Vagina (tissue), 2 donors: ENCODE data around the gene GSDME.

Experiments
- CTCF ChIP-seq, 3 experiments: fragments of 450-650 bp in 2 of 3; fragments of 200-600 bp in 1 of 3; sonication (generic) in 1 of 3; IDR thresholded peaks; one replicate each; pipeline ENCODE4 v1.5.1; 2017 to 2019; ENCODE audit warnings: antibody characterized with exemption in 3 of 3, mild to moderate bottlenecking in 2 of 3, moderate library complexity in 2 of 3
- POLR2A ChIP-seq, 2 donors: fragments of 450-650 bp; IDR thresholded peaks; one replicate each; pipeline ENCODE4 v1.6.1; 2017; ENCODE audit warnings: antibody characterized with exemption in 2 of 2, mild to moderate bottlenecking in 2 of 2, moderate library complexity in 2 of 2
- POLR2AphosphoS5 ChIP-seq, 2 donors: sonication (generic); formaldehyde crosslinking; IDR thresholded peaks; one replicate each; pipeline ENCODE4 v1.9.0; 2017; ENCODE audit warnings: antibody characterized with exemption in 2 of 2, mild to moderate bottlenecking in 2 of 2, low read depth in 1 of 2; ENCODE audit not compliant: insufficient read depth in 1 of 2

DNA sequence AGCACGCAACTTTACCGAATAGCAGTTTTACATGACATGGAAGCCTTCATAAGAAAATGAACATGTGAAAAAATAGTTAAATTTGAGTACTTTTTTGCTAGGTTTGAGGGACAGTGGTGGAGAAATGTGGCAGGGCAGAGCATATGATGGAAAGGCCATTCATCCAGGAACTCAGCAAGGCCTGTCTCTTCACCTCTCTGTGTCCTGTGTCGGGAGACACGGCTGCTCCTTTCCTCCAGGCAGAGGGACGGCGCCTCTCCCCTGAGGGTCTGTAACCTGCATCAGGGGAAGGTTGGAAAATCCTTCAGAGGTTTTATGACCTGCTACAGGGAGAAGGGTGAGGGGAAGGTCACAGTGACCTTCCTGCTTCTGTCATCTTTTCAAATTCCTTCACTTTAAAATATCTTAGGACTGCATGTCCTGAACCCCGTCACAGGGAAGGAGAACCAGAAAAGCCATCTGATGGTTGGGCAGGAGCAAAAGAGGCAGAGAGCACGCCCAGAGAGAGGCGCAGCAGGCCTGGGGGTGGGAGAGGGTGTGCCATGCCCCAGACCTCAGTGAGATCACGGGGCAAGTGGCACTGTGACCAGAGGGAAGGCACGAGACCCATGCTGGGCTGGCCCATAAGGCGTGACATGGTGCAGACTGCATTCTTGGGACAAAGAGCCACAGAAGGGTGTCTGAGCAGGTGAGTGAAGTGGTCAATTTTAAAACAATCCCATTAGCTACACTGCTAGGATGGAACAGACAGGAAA is 44.0 kb downstream of the GSDME start:
- TF ChIP-seq CTCF (IDR thresholded peaks at IDR 0.05) (no peak), POLR2AphosphoS5 (IDR thresholded peaks at IDR 0.05; ENCODE audit: insufficient read depth in 1 of 2, low read depth in 1 of 2) (no peak), POLR2A (IDR thresholded peaks at IDR 0.05) (no peak)
